ENCODE data around the gene P3H1.
"Not testable (repeated sequence)": the region's sequence is repeated elsewhere in the genome, so short reads cannot be mapped to it uniquely, and the experiment has no call there.

DNA sequence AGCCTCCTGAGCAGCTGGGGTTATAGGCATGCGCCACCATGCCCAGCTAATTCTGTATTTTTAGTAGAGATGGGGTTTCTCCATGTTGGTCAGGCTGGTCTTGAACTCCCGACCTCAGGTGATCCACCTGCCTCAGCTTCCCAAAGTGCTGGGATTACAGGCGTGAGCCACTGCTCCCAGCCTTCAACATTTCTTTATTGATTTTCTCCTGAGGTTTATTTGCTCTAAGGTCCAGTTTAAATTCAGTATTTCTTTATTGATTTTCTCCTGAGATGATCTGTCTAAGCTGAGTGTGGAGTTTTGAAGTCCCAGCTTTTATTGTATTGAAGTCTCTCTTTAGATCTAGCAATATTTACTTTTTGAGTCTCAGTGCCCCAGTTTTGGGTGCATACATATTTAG lies 54.0 kb downstream of the P3H1 start:
- TF ChIP-seq, protein P1, sequence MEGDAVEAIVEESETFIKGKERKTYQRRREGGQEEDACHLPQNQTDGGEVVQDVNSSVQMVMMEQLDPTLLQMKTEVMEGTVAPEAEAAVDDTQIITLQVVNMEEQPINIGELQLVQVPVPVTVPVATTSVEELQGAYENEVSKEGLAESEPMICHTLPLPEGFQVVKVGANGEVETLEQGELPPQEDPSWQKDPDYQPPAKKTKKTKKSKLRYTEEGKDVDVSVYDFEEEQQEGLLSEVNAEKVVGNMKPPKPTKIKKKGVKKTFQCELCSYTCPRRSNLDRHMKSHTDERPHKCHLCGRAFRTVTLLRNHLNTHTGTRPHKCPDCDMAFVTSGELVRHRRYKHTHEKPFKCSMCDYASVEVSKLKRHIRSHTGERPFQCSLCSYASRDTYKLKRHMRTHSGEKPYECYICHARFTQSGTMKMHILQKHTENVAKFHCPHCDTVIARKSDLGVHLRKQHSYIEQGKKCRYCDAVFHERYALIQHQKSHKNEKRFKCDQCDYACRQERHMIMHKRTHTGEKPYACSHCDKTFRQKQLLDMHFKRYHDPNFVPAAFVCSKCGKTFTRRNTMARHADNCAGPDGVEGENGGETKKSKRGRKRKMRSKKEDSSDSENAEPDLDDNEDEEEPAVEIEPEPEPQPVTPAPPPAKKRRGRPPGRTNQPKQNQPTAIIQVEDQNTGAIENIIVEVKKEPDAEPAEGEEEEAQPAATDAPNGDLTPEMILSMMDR (IDR thresholded peaks at IDR 0.05) = not testable (repeated sequence)
- not testable (repeated sequence) for TF ChIP-seq POLR2A (IDR thresholded peaks at IDR 0.05)

Measured in right lobe of liver (tissue), 4 donors.